GM12872 (cell line): ENCODE results near the gene MAEA.

Experiments used
- TF ChIP-seq, protein P1 (sequence below): IDR thresholded peaks from 3 replicates; pipeline ENCODE4 v1.5.1; 2011; ENCODE audit warnings: low read depth, mild to moderate bottlenecking, low read length, moderate library complexity; ENCODE audit not compliant: insufficient read depth

MAEA gene

DNA sequence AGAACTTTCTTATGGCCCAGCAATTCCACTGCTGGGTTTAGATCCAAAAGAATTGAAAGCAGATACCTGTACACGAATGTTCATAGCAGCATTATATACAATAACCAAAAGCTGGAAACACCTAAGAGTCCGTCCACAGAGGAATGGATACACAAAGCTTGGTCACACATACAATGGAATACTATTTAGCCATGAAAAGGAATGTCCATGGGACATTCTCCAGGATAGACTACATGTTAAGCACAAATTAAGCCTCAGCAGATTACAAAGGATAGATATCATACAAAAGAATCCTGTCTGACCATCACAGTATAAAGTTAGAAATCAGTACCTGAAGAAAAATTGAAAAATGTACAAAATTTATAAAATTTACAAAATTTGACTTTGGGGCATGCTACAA is 12.7 kb upstream of the MAEA start:
- TF ChIP-seq, protein P1, sequence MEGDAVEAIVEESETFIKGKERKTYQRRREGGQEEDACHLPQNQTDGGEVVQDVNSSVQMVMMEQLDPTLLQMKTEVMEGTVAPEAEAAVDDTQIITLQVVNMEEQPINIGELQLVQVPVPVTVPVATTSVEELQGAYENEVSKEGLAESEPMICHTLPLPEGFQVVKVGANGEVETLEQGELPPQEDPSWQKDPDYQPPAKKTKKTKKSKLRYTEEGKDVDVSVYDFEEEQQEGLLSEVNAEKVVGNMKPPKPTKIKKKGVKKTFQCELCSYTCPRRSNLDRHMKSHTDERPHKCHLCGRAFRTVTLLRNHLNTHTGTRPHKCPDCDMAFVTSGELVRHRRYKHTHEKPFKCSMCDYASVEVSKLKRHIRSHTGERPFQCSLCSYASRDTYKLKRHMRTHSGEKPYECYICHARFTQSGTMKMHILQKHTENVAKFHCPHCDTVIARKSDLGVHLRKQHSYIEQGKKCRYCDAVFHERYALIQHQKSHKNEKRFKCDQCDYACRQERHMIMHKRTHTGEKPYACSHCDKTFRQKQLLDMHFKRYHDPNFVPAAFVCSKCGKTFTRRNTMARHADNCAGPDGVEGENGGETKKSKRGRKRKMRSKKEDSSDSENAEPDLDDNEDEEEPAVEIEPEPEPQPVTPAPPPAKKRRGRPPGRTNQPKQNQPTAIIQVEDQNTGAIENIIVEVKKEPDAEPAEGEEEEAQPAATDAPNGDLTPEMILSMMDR: no peak

DNA sequence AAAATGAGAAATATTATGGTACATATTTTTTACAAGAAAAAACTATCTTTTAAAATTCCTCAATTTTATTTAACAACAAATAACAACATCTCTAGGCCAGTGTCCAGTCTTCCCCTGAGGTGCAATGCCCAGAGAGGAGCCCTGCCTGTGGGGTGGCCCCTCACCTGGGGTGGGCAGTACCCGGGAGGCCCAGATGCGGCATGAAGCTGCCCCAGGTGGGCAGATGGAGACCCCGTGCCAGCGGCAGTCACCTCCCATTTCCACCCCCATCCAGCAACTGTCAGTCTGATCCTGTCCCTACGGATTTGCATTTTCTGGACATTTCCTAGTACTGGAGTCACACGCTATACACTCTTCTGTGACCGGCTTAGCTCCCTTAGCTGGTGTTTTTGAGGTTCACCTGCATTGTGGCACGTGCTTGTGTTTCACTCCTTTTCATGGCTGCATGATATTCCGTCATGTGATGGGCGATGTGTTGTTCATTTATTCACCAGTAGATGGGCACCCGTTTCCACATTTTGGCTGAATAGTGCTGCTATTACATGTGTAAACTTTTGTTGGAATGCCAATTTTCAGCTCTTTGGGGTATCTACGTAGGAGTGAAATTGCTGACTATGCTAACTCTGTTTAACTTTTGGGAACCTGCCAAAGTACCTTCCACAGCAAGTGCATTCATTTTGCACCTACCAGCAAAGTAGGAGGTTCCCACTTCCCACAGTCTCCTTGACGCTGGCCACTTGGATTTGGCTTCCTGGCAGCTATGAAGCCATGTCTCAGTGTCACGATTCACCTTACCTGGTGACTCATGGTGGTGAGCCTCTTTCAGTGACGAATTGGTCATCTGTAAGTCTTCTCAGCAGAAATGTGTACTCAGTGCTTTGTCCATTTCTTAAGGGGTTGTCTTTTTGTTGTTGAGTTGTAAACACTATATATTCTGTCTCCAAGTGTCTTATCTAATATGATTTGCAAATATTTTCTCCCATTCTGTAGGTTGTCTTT is 11.7 kb upstream of the MAEA start:
- TF ChIP-seq, protein P1: peak; percentile 5; the same call in 1 of the 3 replicates

DNA sequence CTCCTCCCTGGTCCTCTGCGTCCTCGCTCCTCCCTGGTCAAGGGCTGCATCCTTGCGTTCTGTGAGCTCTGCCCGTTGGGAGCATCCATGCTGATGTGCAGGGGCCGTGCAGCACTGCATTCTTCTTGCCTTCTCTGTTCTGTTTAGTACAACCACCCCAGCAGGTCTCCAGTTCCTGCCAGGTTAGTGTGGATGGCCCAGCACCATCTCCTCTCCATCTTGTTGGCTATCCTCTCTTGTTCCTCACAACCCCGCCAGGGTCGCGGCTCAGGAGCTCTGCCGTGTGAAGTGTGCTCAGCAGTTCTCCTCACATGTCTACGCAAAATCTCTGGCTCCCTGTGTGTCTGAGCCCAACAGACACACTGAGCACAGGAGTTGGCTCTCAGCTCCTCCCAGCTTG is 10.4 kb upstream of the MAEA start:
- TF ChIP-seq, protein P1: no peak

DNA sequence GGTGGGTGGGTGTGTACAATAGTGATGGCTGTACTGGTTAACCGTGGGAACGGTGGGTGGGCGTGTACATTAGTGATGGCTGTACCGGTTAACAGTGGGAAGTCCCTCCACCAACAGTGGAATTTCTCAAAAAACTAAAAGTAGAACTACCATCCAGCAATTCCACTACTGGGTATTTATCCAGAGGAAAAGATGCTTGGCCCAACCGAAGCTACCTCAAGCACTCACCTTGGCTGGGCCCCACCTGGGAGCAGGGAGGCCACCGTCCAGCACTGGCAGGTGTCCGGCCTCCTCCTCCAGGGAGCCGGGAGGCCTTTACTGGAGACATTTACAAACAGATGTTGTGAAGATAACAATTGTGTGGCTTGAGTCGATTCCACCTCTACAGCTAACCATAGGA is 6.0 kb upstream of the MAEA start:
- TF ChIP-seq, protein P1: no peak

DNA sequence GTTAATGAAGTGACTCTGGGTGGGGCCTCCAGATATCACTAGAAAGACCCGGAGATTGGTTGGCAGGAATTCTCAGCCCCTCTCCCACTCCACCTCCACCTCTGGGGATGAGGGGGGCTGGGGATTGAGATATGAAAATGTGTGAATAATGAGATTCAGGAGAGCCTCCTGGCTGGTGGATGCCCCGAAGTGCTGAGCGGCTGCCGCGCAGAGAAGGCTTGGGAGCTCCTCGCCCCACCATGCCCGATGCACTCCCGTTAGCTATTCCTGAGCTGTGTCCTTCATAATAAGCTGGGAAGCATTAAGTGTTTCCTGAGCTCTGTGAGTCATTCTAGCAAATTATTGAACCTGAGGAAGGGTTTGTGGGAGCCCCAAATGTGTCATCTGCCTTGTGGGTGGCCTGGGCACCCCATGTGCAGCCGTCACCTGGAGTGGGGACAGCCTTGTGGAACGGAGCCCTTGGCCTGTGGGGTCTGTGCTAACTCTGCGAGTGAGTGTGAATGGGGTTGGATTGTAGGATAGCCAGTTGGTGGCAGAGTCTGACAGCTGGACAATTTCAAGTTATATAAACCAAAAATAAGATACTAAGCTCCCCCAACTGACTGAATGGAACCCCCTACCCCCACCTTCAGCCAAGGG is 4.4 kb upstream of the MAEA start:
- TF ChIP-seq, protein P1: no peak

DNA sequence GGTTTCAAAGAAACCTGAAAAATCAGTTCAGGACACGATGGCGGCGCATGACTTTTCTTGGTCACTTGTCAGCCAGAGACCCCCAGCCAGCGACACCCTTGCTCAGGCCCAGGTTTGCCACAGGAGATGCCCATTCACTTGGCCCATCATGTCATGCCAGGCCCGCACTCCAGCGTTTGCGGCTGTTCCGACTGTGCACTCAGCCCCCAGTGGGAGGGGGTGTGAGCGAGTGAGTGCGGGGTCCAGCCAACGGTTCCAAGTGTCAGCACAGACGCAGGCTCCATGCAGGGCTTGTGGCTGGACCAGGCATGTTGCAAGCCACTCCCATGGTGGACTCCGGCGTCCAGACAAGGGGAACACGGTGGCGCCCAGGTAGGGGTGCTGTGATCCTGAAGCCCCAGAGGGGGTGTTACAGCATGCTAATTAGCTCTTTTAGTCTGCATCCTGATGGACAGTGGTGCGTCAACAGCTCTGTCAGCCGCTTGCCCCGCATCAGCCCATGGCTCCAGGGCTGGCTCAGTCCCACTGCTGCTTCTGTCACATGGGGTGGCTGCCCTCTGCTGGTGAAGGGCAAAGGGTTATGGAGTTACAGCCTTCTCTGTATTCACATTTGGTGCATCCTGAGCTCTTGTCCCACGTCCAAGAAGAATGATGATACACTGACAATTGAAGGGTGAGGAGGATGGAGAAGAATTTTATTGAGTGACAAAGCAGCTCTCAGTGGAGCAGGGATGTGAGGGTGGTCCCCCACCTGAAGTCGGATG is 3.7 kb upstream of the MAEA start:
- TF ChIP-seq, protein P1: peak; percentile 45; the same call in 2 of the 3 replicates

DNA sequence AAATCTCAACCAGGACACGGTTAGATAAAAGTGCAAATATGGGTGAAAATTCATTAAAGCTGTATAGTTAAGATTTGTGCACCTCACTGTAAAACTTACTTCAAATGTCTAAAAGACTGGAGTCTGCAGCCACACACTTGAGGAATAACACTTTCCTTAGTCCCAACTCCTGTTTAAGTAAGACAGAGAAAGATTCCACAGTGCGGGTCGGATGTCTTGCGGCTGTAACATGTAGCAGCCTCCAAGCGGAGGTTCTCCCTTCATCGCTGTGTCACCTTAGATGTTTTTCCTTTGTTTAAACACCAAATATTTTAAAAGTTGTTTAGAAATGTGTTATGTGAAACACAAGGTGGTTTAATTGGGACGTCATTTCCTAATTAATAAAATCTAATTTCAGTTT is 905 bp upstream of the MAEA start:
- TF ChIP-seq, protein P1: no peak
